IMR-90 (cell line): Measurements from ENCODE around the gene RTCB. TPM values are rescaled to one million over a fixed set of nuclear protein-coding genes. Genes with fewer than 3 reads are reported as not detected.

Experiments
- ATAC-seq: fragments of 200-7000 bp; cut with Tn5 transposase; 2 replicates; pipeline ENCODE4 v1.9.1; 2020; ENCODE audit warnings: low read depth, mild to moderate bottlenecking, moderate library complexity
- BruUV-seq: library from RNA; stranded (reverse); fragments of 400-500 nt; replicated peaks from 2 replicates; lab custom pipeline; 2021; lab: Mats Ljungman, UMichigan
- CTCF ChIA-PET: fragments of 300-600 bp; formaldehyde crosslinking; extraction: SDS; loops from one replicate; lab custom pipeline; 2021; ENCODE audit warnings: antibody characterized with exemption; lab: Yijun Ruan, JAX
- POLR2A ChIA-PET: fragments of 300-600 bp; sonication (Branson Sonifier 250); formaldehyde crosslinking; loops from one replicate; lab custom pipeline; 2022; ENCODE audit warnings: antibody characterized with exemption; ENCODE audit not compliant: unreplicated experiment; lab: Charles Lee
- DNase-seq: peaks from one replicate; pipeline ENCODE4 v3.0.0; 2013
- H2AFZ ChIP-seq: replicated peaks from 2 replicates; pipeline ENCODE3; 2013; ENCODE audit warnings: low read length, mild to moderate bottlenecking; ENCODE audit not compliant: poor library complexity
- H2AK5ac ChIP-seq: 2 replicates; pipeline ENCODE4 v1.6.1; 2013; ENCODE audit warnings: low read depth, low read length, inconsistent platforms
- H2AK9ac ChIP-seq: replicated peaks from 2 replicates; pipeline ENCODE3; 2013; ENCODE audit warnings: mild to moderate bottlenecking, low read depth, low read length, moderate library complexity; ENCODE audit not compliant: poor library complexity
- H2BK120ac ChIP-seq: 2 replicates; pipeline ENCODE4 v1.6.1; 2013; ENCODE audit warnings: low read depth, low read length, inconsistent platforms
- H2BK15ac ChIP-seq: 3 replicates; pipeline ENCODE4 v1.6.1; 2013; ENCODE audit warnings: low read depth, low read length, inconsistent platforms
- H2BK20ac ChIP-seq: 2 replicates; pipeline ENCODE4 v1.6.1; 2013; ENCODE audit warnings: low read depth, mild to moderate bottlenecking, inconsistent platforms, low read length, moderate library complexity
- H2BK5ac ChIP-seq: 2 replicates; pipeline ENCODE4 v1.6.1; 2013; ENCODE audit warnings: mild to moderate bottlenecking, low read depth, low read length, inconsistent platforms; ENCODE audit not compliant: poor library complexity, severe bottlenecking
- H3K14ac ChIP-seq: replicated peaks from 2 replicates; pipeline ENCODE4 v1.6.1; 2013; ENCODE audit warnings: low read depth, low read length, inconsistent platforms
- H3K18ac ChIP-seq: 2 replicates; pipeline ENCODE4 v1.6.1; 2013; ENCODE audit warnings: low read depth, low read length, control low read depth
- H3K23ac ChIP-seq: 2 replicates; pipeline ENCODE4 v1.6.1; 2013; ENCODE audit warnings: low read depth, low read length, inconsistent platforms
- H3K27ac ChIP-seq: 2 replicates; pipeline ENCODE4 v1.5.1; 2013; ENCODE audit warnings: mild to moderate bottlenecking, control low read depth, low read length; ENCODE audit not compliant: insufficient read depth
- H3K27me3 ChIP-seq: 2 replicates; pipeline ENCODE4 v1.6.1; 2013; ENCODE audit warnings: low read length; ENCODE audit not compliant: control insufficient read depth, insufficient read depth
- H3K36me3 ChIP-seq: 2 replicates; pipeline ENCODE4 v1.6.1; 2013; ENCODE audit warnings: low read length, mixed read lengths; ENCODE audit not compliant: control insufficient read depth, insufficient read depth
- H3K4ac ChIP-seq: 2 replicates; pipeline ENCODE4 v1.6.1; 2013; ENCODE audit warnings: low read depth, low read length, inconsistent platforms
- H3K4me1 ChIP-seq: 2 replicates; pipeline ENCODE4 v1.6.1; 2013; ENCODE audit warnings: low read length, mixed read lengths; ENCODE audit not compliant: control insufficient read depth, insufficient read depth
- H3K4me2 ChIP-seq: 2 replicates; pipeline ENCODE4 v1.6.1; 2013; ENCODE audit warnings: low read depth, mild to moderate bottlenecking, control low read depth, low read length, moderate library complexity
- H3K4me3 ChIP-seq: 2 replicates; pipeline ENCODE4 v1.5.1; 2013; ENCODE audit warnings: low read depth, mild to moderate bottlenecking, control low read depth, low read length, moderate library complexity; ENCODE audit not compliant: insufficient read depth
- H3K56ac ChIP-seq: 2 replicates; pipeline ENCODE4 v1.6.1; 2013; ENCODE audit warnings: low read length, inconsistent platforms; ENCODE audit not compliant: insufficient read depth; ENCODE audit errors: extremely low read depth
- H3K79me1 ChIP-seq, 2 experiments: 2 replicates each; pipeline ENCODE4 v1.6.1; 2013; ENCODE audit warnings: low read length in 2 of 2, inconsistent platforms in 1 of 2, low read depth in 1 of 2
- H3K9ac ChIP-seq: 2 replicates; pipeline ENCODE4 v1.6.1; 2013; ENCODE audit warnings: low read depth, low read length, control low read depth
- H3K9me1 ChIP-seq: 2 replicates; pipeline ENCODE4 v1.6.1; 2013; ENCODE audit warnings: low read length, inconsistent platforms; ENCODE audit not compliant: insufficient read depth
- H3K9me3 ChIP-seq: 2 replicates; pipeline ENCODE4 v1.6.1; 2013; ENCODE audit warnings: low read length; ENCODE audit not compliant: control insufficient read depth, insufficient read depth
- H4K20me1 ChIP-seq: 2 replicates; pipeline ENCODE4 v1.6.1; 2013; ENCODE audit warnings: low read length, inconsistent platforms; ENCODE audit not compliant: insufficient read depth
- H4K5ac ChIP-seq: 2 replicates; pipeline ENCODE4 v1.6.1; 2013; ENCODE audit warnings: mild to moderate bottlenecking, low read depth, low read length, control low read depth
- H4K8ac ChIP-seq, 2 experiments: 2 replicates each; pipeline ENCODE4 v1.6.1; 2013; ENCODE audit warnings: low read depth in 2 of 2, low read length in 2 of 2, control low read depth in 1 of 2, inconsistent platforms in 1 of 2
- H4K91ac ChIP-seq: 2 replicates; pipeline ENCODE4 v1.6.1; 2013; ENCODE audit warnings: low read depth, low read length, inconsistent platforms; ENCODE audit not compliant: insufficient read depth
- BHLHE40 ChIP-seq: fragments of 150-350 bp; IDR thresholded peaks from 2 replicates; pipeline ENCODE4 v1.6.1; 2016; ENCODE audit warnings: mild to moderate bottlenecking, low read depth, low read length
- FOS ChIP-seq: fragments of 150-350 bp; IDR thresholded peaks from 2 replicates; pipeline ENCODE4 v1.6.1; 2016; ENCODE audit warnings: low read depth, low read length
- MAFK ChIP-seq: IDR thresholded peaks from 2 replicates; pipeline ENCODE4 v1.6.1; 2012; ENCODE audit warnings: low read depth, low read length, improper control_type of control experiment
- MAZ ChIP-seq: IDR thresholded peaks from 2 replicates; pipeline ENCODE4 v1.6.1; 2012; ENCODE audit warnings: low read depth, mild to moderate bottlenecking, low read length, improper control_type of control experiment, moderate library complexity, borderline replicate concordance
- MXI1 ChIP-seq: IDR thresholded peaks from 2 replicates; pipeline ENCODE4 v1.6.1; 2012; ENCODE audit warnings: low read depth, mild to moderate bottlenecking, low read length, moderate library complexity, borderline replicate concordance
- NFE2L2 ChIP-seq: fragments of 150-350 bp; IDR thresholded peaks from 2 replicates; pipeline ENCODE4 v1.6.1; 2016; ENCODE audit warnings: low read depth, mild to moderate bottlenecking, low read length
- POLR2A ChIP-seq: IDR thresholded peaks from 2 replicates; pipeline ENCODE4 v1.6.1; 2012; ENCODE audit warnings: mild to moderate bottlenecking, low read depth, low read length
- RAD21 ChIP-seq: IDR thresholded peaks from 2 replicates; pipeline ENCODE4 v1.6.1; 2012; ENCODE audit warnings: low read length, improper control_type of control experiment
- RFX5 ChIP-seq: IDR thresholded peaks from 2 replicates; pipeline ENCODE4 v1.8.0; 2012; ENCODE audit warnings: low read depth, mild to moderate bottlenecking, low read length, moderate library complexity
- SMC3 ChIP-seq: fragments of 150-350 bp; IDR thresholded peaks from 2 replicates; pipeline ENCODE4 v1.6.1; 2016; ENCODE audit warnings: low read depth, mild to moderate bottlenecking, antibody characterized with exemption, low read length, moderate library complexity
- WGBS, 2 experiments: methylation state at CpG; one replicate each; pipeline versions ENCODE4 v1.1.5 to v1.1.7; 2013; ENCODE audit warnings: missing lambda C conversion rate in 2 of 2; ENCODE audit not compliant: insufficient read length in 1 of 2; ENCODE audit errors: extremely low coverage in 2 of 2; 5-methylcytosine and 5-hydroxymethylcytosine counted together
- dilution Hi-C: fragments of 300-500 bp; cut with HindIII; formaldehyde crosslinking; loops from one replicate; pipeline ENCODE4 v1.14.3; 2018; ENCODE audit warnings: low sequenced_read_pairs; ENCODE audit not compliant: unreplicated experiment
- in situ Hi-C: fragments of 300-500 bp; cut with MboI; formaldehyde crosslinking; loops from 3 replicates; pipeline ENCODE4 v1.14.3; 2019; ENCODE audit warnings: low sequenced_read_pairs, inconsistent platforms, mixed read lengths
- intact Hi-C: fragments of 100-400 bp; cut with micrococcal nuclease; formaldehyde crosslinking; loops from 2 replicates; pipeline ENCODE4 v1.10.0; 2022
- polyA plus RNA-seq, 3 experiments: library from polyadenylated mRNA; depleted of rRNA; stranded (reverse); fragments of >200 nt; gene quantifications; 2 replicates each; pipeline ENCODE4 v1.2.3, GENCODE V29; 2012; ENCODE audit warnings: low replicate concordance in 1 of 3
- total RNA-seq: library from RNA; depleted of rRNA; stranded (reverse); fragments of >200 nt; gene quantifications from 2 replicates; pipeline ENCODE4 v1.2.3, GENCODE V29; 2012
- TF ChIP-seq, protein P1 (sequence below): fragments of 150-350 bp; IDR thresholded peaks from 2 replicates; pipeline ENCODE4 v1.6.1; 2017; ENCODE audit warnings: mild to moderate bottlenecking, antibody characterized with exemption, low read length, low read depth

The RTCB gene
- total and polyA plus RNA-seq, 2 of the 4 experiments (the other 2 are of a cell fraction) = 115 to 213 TPM

DNA sequence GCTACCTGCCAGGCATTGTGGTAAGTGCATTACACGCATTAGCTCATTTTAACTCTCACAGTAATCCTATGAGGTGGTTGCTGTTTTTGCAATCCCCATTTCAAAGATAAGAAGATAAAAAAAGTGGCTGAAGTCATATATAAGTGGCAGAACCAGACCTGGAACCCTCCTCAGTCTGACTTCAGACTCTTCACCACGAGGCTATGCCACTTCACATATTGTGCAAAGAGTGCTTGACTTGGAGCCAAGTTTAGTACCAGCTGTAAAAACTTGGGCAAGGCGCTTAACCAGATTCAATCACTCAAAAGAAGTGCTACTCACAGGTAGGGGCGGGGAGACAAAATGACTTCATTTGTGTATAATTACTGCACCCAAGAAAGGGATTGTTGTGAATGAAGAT is 36.9 kb upstream of the RTCB start:
- Histone ChIP-seq H2AFZ (no peak overlapping the region), H2BK15ac (no peak overlapping the region), H3K18ac (no peak overlapping the region), H3K9ac (no peak overlapping the region), H3K27ac (no peak overlapping the region), H4K5ac (no peak overlapping the region), H3K4me3 (no peak overlapping the region), H4K91ac (no peak overlapping the region), H2BK20ac (no peak overlapping the region), H3K9me1 (no peaks in the 10 kb centered on the region), H2BK5ac (no peak overlapping the region), H3K23ac (no peak overlapping the region), H3K9me3 (no peaks in the 10 kb centered on the region), H3K56ac (no peak overlapping the region), H3K36me3 (no peaks in the 10 kb centered on the region), H3K4me2 (no peak overlapping the region), H2AK5ac (no peak overlapping the region), H3K79me1 (no peaks in the 10 kb centered on the region), H3K14ac (no peak overlapping the region), H2BK120ac (no peak overlapping the region), H3K4me1 (no peaks in the 10 kb centered on the region), H4K20me1 (no peaks in the 10 kb centered on the region), H2AK9ac (no peak overlapping the region), H3K27me3 (peaks cover 5% of the 10 kb centered on the region), H3K4ac (no peak overlapping the region), H4K8ac (no peak overlapping the region)
- BruUV-seq = no TSS peak
- ATAC-seq = no peak
- no CpG with 5 or more reads among the region's 4 CpGs for WGBS, 2 experiments
- intact Hi-C loops = no loop called here
- DNase-seq = no peak
- POLR2A ChIA-PET = no interaction called here
- CTCF ChIA-PET = no interaction called here
- in situ Hi-C loops = no loop called here
- dilution Hi-C loops = no loop called here
- TF ChIP-seq MAFK (no peak), NFE2L2 (no peak), MAZ (no peak), MXI1 (no peak), FOS (no peak), POLR2A (no peak), RFX5 (no peak), RAD21 (no peak), BHLHE40 (no peak), SMC3 (no peak)
- TF ChIP-seq, protein P1, sequence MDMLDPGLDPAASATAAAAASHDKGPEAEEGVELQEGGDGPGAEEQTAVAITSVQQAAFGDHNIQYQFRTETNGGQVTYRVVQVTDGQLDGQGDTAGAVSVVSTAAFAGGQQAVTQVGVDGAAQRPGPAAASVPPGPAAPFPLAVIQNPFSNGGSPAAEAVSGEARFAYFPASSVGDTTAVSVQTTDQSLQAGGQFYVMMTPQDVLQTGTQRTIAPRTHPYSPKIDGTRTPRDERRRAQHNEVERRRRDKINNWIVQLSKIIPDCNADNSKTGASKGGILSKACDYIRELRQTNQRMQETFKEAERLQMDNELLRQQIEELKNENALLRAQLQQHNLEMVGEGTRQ = no peak
